Prostate gland (tissue), 2 donors: ENCODE measurements around the gene SERINC3.

Source experiments
- CTCF ChIP-seq, 4 experiments: fragments of 200-600 bp in 2 of 4; fragments of 450-650 bp in 2 of 4; sonication (generic) in 2 of 4; IDR thresholded peaks; 1 replicate in 3 of 4; 2 replicates in 1 of 4; pipeline ENCODE4 v1.5.1; 2016 to 2019; ENCODE audit warnings: antibody characterized with exemption in 4 of 4, mild to moderate bottlenecking in 2 of 4, moderate library complexity in 2 of 4
- POLR2A ChIP-seq: fragments of 450-650 bp; IDR thresholded peaks from one replicate; pipeline ENCODE4 v1.6.1; 2016; ENCODE audit warnings: antibody characterized with exemption, mild to moderate bottlenecking
- POLR2AphosphoS5 ChIP-seq: sonication (generic); formaldehyde crosslinking; IDR thresholded peaks from one replicate; pipeline ENCODE4 v1.6.1; 2017; ENCODE audit warnings: antibody characterized with exemption

DNA sequence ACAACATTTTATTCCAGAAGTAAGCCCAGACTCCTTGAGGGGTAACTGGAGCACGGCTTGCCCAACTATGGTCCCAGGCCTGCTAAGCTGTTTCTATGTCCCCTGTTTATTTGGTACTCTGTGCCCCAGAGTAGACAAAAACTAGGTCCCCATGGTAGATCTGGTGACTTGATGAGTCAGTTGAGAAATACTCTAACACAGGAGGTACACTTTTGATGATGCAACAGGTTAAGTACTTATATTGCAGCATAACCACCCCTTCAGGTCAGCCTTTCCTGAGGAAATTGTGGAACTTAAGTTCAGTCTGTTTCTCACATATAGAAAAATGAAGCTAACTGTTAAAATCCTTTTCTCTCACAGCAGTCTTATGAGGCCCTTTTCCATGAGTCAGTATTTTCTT, 26.6 kb downstream of the SERINC3 start:
- TF ChIP-seq CTCF (IDR thresholded peaks at IDR 0.05): no peak
- TF ChIP-seq POLR2AphosphoS5: no peak
- TF ChIP-seq POLR2A: no peak
